H7 (cell line): ENCODE results near the gene SLC38A3. TPM values are rescaled to one million over a fixed set of nuclear protein-coding genes. Genes with fewer than 3 reads are reported as not detected.

ENCODE experiments used
- DNase-seq: peaks from one replicate; pipeline ENCODE4 v3.0.0; 2012
- H3K27me3 ChIP-seq: 2 replicates; pipeline ENCODE4 v1.6.0; 2011; ENCODE audit warnings: mild to moderate bottlenecking, low read length; ENCODE audit not compliant: control insufficient read depth, insufficient read depth
- H3K36me3 ChIP-seq: replicated peaks from 2 replicates; pipeline ENCODE4 v1.5.1; 2011; ENCODE audit warnings: low read length; ENCODE audit not compliant: control insufficient read depth, insufficient read depth
- H3K4me3 ChIP-seq: 2 replicates; pipeline ENCODE4 v1.5.1; 2011; ENCODE audit warnings: low read depth, mild to moderate bottlenecking, control low read depth, low read length, moderate library complexity; ENCODE audit not compliant: insufficient read depth
- total RNA-seq: library from RNA; depleted of rRNA; stranded (reverse); fragments of >200 nt; shearing (Covaris generic); gene quantifications from 2 replicates; pipeline ENCODE4 v1.2.3, GENCODE V29; 2014

SLC38A3 gene
- total RNA-seq, 1 experiment from 2014 or later = 0.21 TPM

DNA sequence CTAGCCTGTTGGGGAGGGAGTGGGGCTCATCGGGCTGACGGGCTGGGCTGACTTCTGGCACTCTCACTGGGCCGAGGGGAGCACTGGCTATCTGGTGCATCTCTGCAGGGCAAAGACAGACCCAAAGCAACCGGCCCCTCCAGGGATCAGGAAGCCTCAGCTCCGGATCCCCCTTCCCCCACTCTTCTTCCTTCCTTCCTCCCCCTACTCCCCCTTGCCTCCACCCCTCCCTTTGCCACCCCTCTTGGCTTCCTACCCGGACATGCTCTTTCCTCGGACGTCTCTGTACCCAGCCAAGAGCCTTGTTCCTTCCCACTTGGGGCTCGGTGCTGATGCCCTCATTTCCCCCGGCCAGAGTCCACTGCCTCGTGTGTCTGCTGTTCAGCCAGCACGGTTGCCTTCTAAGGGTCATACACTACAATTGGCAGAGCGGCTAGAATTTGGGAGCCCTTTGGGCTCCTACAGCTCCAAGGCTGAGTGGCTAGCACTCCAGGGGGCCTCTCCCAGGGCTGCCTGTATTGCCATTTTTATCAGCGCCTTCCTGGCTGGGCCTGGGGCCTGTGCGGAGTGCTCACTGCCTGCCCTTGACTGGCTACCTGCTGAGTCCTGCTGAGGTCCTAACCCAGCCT lies 39.0 kb upstream of the SLC38A3 start:
- peak; percentile 78 for DNase-seq
- Histone ChIP-seq H3K27me3 (no peaks in the 10 kb centered on the region), H3K36me3 (peaks cover 6% of the 10 kb centered on the region), H3K4me3 (no peak overlapping the region)

DNA sequence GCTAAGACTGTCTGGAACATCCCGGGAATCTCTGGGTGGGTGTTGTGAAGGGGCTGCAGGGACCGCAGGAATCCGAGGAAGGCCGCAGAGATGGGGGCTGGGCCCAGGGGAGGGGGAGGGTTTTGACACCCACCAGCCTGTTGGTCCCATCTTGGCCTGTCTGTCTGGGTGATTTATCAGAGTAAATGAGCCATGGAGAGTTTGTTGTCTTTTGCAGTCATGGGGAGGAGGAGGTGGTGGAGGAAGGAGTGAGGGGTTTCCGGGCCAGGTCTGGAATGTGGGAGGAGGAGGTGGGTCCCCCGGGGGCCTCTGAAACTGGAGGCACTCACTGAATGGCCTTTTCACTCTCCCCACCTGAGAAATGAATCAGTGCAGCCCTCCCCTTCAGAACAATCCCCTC lies 38.5 kb upstream of the SLC38A3 start:
- no peak for DNase-seq
- H3K36me3 ChIP-seq = peaks cover 5% of the 10 kb centered on the region
- H3K4me3 ChIP-seq = no peak overlapping the region
- no peaks in the 10 kb centered on the region for H3K27me3 ChIP-seq

DNA sequence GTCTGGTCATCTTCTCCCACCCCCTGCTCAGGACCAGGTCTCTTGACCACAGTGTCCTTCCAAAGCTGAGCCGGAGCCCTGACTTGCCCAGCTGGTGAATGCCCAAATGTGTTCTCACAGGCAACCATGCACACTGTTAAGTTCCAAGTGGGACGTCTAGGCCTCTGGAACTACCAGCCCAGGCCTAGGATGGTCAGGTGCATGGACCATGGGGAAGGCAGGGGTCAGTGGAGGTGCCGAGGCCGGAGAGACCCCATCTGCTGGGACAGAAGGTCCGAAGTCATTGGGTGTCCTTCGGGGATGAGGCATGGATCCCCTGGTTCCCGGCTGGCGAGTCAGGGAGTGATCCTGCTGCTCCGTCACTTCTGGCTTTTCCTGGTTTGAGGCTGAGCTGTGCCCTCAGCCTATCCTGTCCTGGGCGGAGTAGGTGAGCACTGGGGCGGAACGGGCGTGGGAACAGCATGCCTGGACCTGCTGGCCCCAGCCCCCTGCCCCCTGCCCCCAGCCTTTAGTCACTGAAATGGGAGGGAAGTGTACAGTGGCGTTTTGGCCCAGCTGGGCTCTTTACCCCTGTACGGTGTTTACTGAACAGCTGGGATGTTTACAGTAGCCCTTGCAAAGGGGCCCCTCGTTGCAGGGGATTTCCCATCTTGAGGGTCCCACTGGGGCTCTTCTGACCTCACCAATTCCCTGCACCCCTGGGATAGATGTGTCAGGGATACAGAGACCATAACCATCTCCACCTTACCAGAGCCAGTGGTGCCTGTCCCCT lies 37.8 kb upstream of the SLC38A3 start:
- H3K4me3 ChIP-seq = no peak overlapping the region
- H3K36me3 ChIP-seq = peaks cover 4% of the 10 kb centered on the region
- DNase-seq = no peak
- H3K27me3 ChIP-seq = no peaks in the 10 kb centered on the region

DNA sequence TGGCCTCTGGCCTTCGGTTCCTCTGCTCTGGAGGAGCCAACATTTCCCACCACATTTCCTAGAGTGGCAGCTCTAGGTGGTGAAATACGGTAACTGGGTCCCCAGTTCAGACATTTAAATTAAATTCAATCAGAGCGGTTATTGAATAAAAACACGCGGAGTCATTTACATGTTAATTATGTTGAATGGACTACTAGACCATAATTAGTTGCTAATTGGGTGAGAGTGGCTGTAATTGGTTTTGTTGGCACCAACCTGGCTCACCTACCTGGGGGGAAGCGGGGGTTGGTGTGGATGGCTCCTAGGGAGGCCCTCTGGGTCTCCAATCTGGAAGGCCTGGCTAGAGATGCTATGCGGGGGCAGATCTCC lies 37.2 kb upstream of the SLC38A3 start:
- Histone ChIP-seq H3K4me3 (no peak overlapping the region), H3K36me3 (peaks cover 3% of the 10 kb centered on the region), H3K27me3 (no peaks in the 10 kb centered on the region)
- no peak for DNase-seq

DNA sequence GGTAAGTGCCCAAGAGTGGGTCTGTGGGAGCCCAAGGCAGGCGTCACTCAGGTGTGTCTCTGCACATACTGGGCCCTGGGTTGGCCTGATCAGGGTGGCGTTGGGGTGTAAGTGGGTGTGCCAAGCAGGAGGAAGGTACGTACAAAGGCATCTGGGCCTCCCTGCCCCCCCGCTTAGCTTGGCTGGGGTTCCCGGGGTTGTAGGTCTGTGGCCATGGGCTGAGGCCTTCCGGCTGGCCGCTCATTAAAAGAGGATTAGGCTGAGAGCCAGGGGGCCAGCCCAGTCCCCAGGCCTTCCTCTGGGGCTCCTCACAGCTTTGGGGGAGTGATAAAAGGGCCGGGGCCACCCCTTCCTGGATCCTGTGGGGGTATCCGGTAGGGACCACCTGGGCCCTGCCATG lies 36.7 kb upstream of the SLC38A3 start:
- H3K4me3 ChIP-seq = no peak overlapping the region
- peaks cover 2% of the 10 kb centered on the region for H3K36me3 ChIP-seq
- H3K27me3 ChIP-seq = no peaks in the 10 kb centered on the region
- DNase-seq = no peak

DNA sequence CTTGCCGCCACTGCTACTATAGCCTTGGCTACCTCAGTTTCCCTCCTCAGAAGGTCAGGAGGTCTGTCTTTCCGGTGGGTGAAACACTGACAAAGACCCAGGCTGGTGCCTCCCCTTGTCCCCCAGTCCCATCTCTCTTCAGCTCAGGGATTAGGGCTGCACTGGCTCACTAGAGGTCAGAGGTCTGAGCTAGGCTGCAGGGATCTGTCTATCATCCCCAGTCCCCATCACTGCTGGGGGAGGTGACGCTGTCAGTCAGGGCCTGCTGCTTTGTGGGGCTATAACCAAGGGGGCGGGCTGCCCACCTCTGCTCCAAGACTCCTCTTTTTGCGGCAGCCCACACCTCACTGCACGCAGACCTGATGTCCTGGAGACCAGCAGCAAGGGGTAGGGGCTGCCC lies 36.3 kb upstream of the SLC38A3 start:
- no peak for DNase-seq
- no peak overlapping the region for H3K4me3 ChIP-seq
- peaks cover 2% of the 10 kb centered on the region for H3K36me3 ChIP-seq
- H3K27me3 ChIP-seq = no peaks in the 10 kb centered on the region

DNA sequence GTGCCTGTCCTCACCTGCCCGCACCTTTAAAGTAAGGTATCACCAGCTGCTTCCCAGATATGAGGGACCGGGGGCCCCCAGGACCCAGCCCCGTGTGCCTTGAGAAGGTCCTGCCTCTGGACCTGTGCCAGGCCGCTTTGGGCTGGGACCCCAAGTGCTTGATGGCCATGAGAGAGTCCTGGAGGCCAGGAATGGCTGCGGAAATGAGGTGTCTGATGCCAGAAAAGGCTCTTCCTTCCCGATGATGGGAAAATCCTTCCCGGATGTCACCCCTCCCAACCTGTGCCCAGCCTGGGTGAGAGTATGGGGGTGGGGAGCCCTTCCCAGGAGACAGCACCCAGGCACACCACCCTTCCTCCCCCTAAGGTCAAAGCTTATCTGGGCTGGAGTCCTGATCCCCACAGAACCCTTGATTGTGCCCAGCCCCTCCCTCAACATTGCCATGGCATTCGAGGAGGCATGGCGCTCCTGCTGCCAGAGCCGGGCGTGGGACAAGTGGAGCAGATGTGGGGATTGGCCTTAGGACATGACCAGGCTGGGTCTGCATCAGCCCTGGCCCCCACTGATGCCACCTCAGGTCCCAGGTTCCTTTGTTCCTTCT lies 35.7 kb upstream of the SLC38A3 start:
- no peak for DNase-seq
- no peak overlapping the region for H3K4me3 ChIP-seq
- peaks cover 4% of the 10 kb centered on the region for H3K36me3 ChIP-seq
- no peaks in the 10 kb centered on the region for H3K27me3 ChIP-seq

DNA sequence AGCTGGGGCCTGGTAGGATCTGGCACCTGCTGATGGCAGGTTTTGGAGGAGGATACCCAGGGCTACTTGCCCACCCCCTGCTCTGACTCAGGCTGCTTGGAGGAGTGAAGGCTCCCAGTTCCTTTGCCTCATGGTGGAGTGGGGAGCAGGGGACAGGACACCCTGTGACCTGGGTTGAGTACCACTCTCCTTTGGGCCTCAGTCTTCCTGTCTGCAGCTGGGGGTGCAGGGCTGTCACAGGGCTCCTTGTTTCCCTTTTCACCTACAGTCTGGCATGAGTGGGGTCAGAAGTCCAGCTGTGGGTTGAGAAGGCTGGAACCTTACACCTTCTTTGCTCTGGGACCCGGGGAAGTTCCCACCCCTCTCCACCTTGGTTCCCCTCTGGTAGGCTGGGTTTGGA lies 35.2 kb upstream of the SLC38A3 start:
- DNase-seq = no peak
- Histone ChIP-seq H3K27me3 (no peaks in the 10 kb centered on the region), H3K36me3 (peaks cover 5% of the 10 kb centered on the region), H3K4me3 (no peak overlapping the region)

DNA sequence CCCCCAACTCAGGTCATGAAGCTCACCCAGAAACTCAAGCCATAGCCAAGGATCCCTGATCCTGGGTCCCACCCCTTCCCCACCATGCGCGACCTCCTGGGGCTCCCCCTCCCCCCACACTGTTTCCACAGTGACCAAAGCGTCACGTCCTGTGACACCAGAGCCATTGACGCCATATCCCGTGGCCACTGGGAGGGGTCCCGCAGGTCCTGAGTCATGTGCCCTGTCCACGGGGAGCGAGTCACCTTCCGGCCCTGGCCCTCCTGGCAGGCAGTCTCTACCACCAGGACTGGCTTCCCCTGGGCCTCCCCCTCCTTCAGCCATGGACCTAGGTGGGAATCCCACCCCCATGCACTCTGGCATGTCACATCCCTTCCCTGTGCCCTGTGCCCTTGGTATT lies 34.4 kb upstream of the SLC38A3 start:
- Histone ChIP-seq H3K36me3 (peaks cover 11% of the 10 kb centered on the region), H3K27me3 (no peaks in the 10 kb centered on the region), H3K4me3 (no peak overlapping the region)
- DNase-seq = no peak

DNA sequence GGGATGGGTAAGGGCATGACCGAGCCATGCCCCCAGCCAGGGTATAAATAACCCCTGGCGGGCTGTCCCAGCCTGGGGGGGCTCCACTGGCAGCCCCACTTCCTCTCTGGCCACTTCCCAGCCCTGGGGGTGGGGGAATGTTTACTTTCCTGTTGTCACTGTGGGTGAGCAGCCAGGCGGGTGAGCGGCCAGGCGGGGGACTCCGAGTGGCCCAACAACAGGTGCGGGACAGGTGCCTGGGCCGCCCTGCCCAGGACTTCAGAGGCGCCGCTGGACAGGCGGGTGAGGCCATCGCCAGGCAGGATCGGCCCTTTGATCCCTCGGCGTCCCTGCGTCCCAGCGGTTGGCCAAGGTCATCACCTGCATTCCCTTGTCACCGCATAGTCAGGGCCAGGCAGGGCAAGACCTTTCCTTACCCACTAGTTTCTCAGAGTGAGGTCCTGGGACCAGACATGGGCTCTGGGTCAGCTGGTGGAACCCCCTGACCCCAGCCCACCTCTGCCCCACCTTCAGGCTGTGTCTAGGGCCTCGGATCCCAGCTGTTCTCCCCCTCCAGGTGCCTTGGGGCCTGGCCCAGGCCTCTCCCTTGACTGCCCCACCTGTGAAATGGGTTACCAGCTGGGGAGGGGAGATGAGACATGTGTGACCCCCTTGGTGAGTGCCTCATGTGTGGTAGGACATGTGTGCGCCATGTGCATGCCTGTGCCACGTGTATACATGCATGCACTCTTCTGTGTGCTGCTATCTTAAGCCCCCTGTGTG lies 33.4 kb upstream of the SLC38A3 start:
- no peak overlapping the region for H3K4me3 ChIP-seq
- H3K36me3 ChIP-seq = peaks cover 19% of the 10 kb centered on the region
- DNase-seq = peak; percentile 73
- H3K27me3 ChIP-seq = no peaks in the 10 kb centered on the region

DNA sequence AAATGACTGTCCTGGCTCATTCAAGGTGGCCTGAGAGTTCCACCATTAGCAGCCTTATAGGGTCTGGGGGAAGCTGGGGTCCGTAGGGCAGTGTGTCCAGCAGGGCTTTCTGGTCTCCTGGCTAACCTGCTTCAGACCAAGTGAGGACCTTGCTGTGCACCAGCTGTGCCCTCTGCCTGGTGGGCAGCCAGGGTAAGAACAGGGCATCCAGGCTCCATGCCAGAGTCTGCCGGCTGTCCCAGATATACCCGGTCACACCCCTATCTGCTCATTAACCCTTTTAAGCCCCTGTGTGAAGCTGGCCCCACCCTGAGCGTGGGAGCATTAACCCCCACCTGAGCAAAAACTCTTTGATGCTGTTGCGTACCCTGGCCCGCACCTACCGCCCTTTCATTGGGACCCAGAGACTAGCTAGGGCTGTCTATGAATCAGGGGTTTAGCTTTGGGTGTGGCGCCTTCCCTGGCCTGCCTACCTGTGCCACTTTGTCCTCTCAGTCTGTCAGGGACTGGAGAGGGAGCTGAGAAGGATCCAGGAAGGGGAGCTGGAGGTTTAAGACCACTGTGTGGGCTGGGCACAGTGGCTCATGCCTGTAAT lies 32.3 kb upstream of the SLC38A3 start:
- H3K36me3 ChIP-seq = peaks cover 23% of the 10 kb centered on the region
- no peak overlapping the region for H3K4me3 ChIP-seq
- DNase-seq = no peak
- H3K27me3 ChIP-seq = no peaks in the 10 kb centered on the region

DNA sequence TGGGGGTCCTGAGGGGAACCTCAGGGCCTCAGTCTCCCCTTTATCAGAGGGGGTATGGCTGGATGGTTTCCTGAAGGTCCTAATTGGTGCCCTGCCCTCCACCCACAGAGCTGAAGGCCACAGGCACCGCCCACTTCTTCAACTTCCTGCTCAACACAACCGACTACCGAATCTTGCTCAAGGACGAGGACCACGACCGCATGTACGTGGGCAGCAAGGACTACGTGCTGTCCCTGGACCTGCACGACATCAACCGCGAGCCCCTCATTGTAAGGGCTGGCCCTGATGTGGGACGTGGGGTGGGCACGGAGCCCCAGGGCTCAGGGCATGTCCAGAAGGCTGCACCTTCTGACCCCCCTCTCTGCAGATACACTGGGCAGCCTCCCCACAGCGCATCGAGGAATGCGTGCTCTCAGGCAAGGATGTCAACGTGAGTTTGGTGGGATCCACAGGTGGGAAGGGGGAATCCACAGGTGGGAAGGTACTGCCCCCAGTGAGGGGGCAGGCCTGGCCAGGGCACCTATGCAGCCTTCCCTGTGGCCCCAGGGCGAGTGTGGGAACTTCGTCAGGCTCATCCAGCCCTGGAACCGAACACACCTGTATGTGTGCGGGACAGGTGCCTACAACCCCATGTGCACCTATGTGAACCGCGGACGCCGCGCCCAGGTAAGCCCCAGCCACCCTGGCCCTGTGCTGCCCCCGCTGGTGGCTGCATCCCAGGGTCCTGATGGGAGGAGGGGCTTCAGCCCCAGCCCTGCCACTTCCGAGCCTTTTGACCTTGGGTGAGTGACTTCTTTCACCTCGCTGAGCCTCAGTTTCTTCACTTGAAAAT lies 31.2 kb upstream of the SLC38A3 start:
- Histone ChIP-seq H3K27me3 (no peaks in the 10 kb centered on the region), H3K36me3 (peaks cover 23% of the 10 kb centered on the region), H3K4me3 (no peak overlapping the region)
- peak; percentile 91 for DNase-seq

DNA sequence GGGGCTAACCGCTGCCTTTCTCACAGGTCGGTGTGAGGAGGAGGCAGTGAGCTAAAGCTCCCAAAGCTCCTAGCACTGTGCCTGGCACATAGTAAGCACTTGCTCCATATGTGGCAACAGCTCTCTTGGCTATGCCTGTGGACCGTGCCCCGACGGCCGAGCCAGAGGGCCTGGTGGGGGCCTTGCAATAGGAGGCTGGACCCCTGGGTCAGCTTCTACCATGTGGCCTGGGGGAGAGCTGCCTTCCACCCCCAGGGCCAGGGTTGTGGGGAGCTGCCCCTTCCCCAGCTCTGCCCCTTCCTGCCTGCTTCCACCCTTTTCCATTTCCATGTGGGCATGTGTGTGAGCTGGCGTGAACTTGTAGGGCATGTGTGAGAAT lies 30.6 kb upstream of the SLC38A3 start:
- Histone ChIP-seq H3K27me3 (no peaks in the 10 kb centered on the region), H3K4me3 (no peak overlapping the region)
- DNase-seq = no peak

More for the DNA sequence above, 30.6 kb upstream of the SLC38A3 start:
- H3K36me3 ChIP-seq = peaks cover 23% of the 10 kb centered on the region
